Neutrophil (primary cell): ENCODE measurements around the gene HSH2D.

ENCODE experiments used
- H3K27ac ChIP-seq: fragments of 200-600 bp; sonication (generic); 2 replicates; pipeline ENCODE4 v1.5.1; 2016; ENCODE audit warnings: mild to moderate bottlenecking, moderate library complexity
- H3K27me3 ChIP-seq: fragments of 200-600 bp; sonication (generic); 2 replicates; pipeline ENCODE4 v1.6.0; 2016; ENCODE audit warnings: mild to moderate bottlenecking
- H3K36me3 ChIP-seq: fragments of 200-600 bp; sonication (generic); 2 replicates; pipeline ENCODE4 v1.5.1; 2017
- H3K4me1 ChIP-seq, 2 experiments: fragments of 200-600 bp in 1 of 2; sonication (generic) in 1 of 2; 1 replicate in 1 of 2; 2 replicates in 1 of 2; pipeline versions ENCODE4 v1.5.1 to v1.6.1; 2013 to 2016; ENCODE audit warnings: low read depth in 1 of 2, low read length in 1 of 2, mild to moderate bottlenecking in 1 of 2, moderate library complexity in 1 of 2; ENCODE audit not compliant: control insufficient read depth in 1 of 2, insufficient read depth in 1 of 2
- H3K4me3 ChIP-seq, 2 experiments: fragments of 200-600 bp in 1 of 2; sonication (generic) in 1 of 2; 1 replicate in 1 of 2; 2 replicates in 1 of 2; pipeline ENCODE4 v1.5.1; 2013 to 2016; ENCODE audit warnings: low read depth in 1 of 2, low read length in 1 of 2, mild to moderate bottlenecking in 1 of 2, moderate library complexity in 1 of 2
- H3K9me3 ChIP-seq: fragments of 200-600 bp; sonication (generic); 2 replicates; pipeline ENCODE4 v1.5.1; 2016
- TF ChIP-seq, protein P1 (sequence below): fragments of 200-600 bp; sonication (generic); IDR thresholded peaks from 2 replicates; pipeline ENCODE4 v1.5.1; 2016; ENCODE audit warnings: antibody characterized with exemption

The HSH2D gene

DNA sequence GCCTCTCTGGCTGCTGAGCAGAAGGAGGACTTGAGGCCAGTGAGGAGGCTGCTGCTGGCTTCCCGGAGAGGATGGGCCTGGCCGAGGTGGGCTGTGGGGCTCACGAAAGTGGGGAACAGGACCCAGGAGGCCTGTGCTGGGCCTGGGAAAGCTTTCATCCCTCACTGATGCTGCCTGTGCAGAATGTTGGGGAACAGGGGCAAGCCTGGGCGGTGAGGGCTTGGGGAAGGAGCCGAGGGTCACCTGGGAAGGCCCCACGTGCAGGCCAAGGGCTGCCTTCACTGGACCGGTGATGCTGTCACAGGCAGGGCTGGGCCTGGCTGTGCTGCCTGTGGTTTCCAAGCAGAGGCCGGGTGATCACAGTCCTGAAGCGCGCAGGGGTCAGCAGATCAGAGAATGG is 63.6 kb downstream of the HSH2D start:
- TF ChIP-seq, protein P1, sequence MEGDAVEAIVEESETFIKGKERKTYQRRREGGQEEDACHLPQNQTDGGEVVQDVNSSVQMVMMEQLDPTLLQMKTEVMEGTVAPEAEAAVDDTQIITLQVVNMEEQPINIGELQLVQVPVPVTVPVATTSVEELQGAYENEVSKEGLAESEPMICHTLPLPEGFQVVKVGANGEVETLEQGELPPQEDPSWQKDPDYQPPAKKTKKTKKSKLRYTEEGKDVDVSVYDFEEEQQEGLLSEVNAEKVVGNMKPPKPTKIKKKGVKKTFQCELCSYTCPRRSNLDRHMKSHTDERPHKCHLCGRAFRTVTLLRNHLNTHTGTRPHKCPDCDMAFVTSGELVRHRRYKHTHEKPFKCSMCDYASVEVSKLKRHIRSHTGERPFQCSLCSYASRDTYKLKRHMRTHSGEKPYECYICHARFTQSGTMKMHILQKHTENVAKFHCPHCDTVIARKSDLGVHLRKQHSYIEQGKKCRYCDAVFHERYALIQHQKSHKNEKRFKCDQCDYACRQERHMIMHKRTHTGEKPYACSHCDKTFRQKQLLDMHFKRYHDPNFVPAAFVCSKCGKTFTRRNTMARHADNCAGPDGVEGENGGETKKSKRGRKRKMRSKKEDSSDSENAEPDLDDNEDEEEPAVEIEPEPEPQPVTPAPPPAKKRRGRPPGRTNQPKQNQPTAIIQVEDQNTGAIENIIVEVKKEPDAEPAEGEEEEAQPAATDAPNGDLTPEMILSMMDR = no peak
- peaks cover 98% of the 10 kb centered on the region for H3K36me3 ChIP-seq
- no peak overlapping the region for H3K27ac ChIP-seq
- no peaks in the 10 kb centered on the region for H3K4me1 ChIP-seq
- H3K27me3 ChIP-seq = no peaks in the 10 kb centered on the region
- no peak overlapping the region for H3K4me3 ChIP-seq
- no peaks in the 10 kb centered on the region for H3K9me3 ChIP-seq

DNA sequence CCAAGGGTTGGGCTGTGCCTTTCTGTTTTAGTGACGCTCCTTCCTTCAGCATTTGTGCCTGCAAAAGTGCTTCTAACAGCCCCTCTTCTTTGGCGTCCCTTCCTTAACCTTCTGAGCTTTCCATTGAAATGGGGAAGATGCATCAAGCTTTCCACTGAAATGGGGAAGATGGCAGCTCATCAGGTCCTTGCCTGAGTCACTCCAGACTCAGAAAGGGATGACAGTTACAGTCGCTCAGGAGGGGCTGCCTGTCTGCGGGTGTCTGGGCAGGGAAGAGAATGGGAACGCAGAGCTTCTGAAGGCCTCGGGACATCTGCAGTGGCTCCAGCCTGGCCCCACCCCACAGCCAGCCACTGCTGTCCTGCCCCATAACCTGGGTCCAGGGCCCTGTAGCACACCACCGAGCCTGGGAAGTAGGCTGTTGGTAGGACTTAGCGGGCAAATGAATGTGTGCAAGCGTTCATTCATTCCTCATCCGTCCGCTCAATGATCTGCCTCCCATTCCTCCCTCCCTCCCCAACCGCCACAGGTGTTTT is 64.1 kb downstream of the HSH2D start:
- Histone ChIP-seq H3K27ac (no peak overlapping the region), H3K9me3 (no peaks in the 10 kb centered on the region), H3K4me1 (no peaks in the 10 kb centered on the region), H3K4me3 (no peak overlapping the region), H3K36me3 (peaks cover 94% of the 10 kb centered on the region), H3K27me3 (no peaks in the 10 kb centered on the region)
- TF ChIP-seq, protein P1 = no peak
